NCI-H1436 treated with DMSO at 0.1 percent for 48 hours (cell line): ENCODE data around the gene SMYD1.

Experiments used
- DNase-seq: peaks from one replicate; lab custom pipeline; 2025; lab: John Stamatoyannopoulos, UW

The SMYD1 gene

DNA sequence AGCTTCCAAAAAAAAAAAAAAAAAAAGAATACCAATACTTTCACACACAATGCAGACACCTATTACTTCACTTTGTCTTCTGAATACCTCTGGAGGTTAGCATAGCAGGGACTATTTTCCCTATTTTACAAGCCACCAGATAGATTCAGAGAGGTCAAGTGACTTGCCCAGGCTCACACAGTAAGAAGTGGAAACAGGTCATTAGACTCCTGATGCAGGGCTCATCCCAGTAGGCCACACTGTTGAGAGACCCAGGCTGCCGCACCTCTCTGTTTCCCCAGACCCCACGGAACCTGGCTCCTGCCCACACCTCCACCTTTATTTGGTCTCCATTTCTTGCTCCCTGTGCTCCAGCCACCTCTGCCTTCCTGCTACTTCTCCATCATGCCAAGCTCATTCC lies 19.4 kb downstream of the SMYD1 start:
- no peak for DNase-seq

DNA sequence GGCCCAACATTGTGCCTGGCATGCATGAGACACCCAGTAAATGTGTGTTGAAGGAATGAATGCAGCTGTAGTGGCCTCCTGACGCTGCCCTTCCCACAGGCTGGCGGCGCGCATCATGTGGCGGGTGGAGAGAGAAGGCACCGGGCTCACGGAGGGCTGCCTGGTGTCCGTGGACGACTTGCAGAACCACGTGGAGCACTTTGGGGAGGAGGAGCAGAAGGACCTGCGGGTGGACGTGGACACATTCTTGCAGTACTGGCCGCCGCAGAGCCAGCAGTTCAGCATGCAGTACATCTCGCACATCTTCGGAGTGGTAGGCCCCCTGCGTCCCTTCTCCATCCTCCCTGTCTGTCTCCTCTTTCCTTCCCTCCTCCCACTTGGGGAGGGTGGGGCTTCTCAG lies 20.1 kb downstream of the SMYD1 start:
- no peak for DNase-seq

DNA sequence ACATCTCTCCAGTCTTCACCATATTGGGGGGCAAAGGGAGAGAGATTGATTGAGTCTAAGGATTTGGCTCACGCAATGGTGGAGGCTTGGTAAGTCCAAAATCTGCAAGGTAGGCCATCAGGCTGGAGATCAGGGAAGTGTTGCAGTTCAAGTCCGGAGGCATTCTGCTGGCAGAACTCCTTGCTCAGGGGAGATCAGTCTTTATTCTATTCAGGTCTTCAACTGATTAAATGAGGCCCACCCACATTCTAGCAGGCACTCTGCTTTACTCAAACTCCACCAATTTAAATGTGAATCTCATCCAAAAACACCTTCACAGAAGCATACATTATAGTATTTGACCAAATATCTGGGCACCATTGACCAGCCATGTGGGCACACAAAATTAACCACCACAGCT lies 21.4 kb downstream of the SMYD1 start:
- DNase-seq, result no peak

DNA sequence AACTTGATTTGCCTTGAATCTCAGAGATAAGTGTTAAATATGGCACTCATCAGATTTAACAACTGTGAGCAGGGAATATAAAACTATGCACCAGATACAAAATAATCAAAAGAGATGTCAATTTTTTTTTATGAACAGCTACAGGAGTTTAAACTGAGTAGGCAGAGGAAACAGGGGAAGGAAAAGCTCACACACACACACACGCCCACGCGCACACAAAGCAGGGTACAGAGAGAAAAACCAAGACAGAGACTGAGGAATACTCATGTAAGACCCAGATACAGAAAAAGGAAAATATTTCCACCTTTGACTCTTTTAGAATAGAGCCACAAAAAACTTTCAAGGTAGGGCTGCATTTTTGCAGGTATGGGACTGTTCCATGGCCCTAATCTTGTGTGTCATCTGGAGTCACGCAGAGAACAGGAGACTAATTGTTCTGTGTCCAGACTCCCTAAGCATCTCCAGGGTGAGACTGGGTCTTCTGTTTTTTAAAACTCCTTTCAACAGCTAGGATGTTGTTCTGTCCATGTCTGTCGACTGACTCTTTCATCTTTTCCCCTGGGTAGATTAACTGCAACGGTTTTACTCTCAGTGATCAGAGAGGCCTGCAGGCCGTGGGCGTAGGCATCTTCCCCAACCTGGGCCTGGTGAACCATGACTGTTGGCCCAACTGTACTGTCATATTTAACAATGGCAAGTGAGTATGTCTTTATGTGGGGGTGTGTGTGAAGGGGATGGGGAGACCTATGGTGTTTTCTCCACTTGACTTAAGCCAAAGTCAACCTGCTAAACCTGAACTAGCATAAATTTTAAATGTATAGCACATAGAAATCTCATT lies 23.0 kb downstream of the SMYD1 start:
- no peak for DNase-seq

DNA sequence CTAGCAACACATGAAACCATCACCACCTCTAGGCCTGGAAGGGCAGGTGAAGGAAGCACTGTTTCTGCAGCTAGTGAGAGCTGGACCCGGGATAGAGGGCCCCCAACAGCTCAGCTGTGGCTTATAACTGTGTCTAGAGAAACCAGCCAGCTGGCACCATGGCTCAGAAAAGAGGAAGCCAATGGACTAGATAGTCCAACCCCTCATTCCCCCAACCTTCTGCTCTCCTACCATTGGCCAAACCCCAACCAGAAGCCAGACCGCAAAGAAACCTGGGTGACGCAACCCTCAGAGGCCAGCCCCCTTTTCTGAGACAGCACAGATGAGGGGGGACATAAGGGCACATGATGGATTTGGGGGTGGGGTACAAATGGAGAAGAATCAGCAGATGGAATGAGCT lies 24.3 kb downstream of the SMYD1 start:
- no peak for DNase-seq

DNA sequence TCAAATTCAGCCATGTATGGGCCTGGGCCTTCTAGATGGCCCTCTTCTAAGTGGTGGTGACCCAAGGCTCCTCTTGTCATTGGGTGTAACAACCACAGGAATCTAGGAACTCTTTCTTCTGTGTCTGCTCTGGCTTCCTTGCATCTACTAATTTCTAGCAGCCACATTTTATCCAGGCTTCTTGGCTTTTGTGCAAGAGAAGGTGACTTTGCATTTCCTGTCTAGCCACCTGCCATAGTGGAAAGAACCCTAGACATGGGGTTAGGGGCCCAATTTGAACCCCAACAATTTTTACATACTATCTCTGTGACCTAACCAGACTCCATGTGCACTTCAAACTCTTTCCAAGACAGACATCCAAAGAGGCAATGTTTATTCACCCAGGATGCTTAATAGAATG lies 25.1 kb downstream of the SMYD1 start:
- DNase-seq, result no peak

DNA sequence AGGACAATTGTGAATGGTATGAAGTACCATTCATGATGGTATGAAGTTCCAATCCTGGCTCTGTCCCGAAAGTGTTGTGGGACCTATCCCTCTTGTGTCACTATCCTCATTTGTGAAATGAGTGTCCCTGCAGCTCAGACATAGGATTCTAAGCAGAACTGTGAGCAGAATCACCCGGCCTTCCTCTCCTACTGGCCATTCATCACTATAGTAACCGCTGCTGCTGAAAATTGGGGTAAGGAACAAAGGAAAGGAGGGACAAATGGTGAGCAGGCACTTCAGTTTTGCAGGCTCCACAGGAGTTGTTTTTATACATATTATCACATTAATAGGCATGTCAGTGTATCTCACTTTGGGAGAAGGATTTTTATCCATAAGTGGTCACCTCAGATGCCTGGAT lies 27.4 kb downstream of the SMYD1 start:
- DNase-seq, result no peak

DNA sequence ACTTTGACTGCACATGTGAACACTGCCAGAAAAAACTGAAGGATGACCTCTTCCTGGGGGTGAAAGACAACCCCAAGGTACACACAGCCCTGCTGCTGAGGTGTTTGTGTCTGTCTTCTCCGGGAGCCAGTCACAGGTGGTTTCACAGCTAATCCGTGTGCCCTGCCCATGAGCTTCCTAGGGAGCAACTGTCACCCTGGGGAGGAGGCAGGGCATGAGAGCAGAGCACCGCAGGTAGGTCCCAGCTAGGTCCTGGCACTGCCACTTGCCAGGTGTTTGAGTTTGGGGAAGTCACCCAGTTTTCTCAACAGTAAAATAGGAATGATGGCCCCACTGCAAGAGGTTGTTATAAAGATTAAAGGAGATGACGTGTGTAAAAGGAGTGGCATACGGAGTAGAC lies 29.1 kb downstream of the SMYD1 start:
- DNase-seq, result no peak

DNA sequence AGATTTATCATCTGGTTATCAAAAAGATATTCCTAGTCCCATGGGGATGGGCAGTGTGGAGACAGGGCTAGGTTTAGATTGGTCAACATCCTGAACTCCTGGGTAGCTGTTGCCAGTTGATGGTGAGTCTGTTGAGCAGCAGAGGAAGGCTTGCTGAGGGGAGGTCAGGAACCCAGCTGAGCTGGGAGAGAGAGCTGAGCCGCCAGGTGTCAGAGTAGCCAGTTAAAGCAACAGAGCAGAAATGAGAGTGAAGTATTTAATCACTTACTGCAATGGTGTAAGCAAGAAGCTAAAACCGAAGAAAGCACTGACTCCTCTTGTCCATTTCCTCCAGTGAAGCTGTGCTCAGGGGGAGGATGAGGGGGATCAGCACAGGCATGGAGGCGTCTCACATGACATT lies 29.6 kb downstream of the SMYD1 start:
- no peak for DNase-seq

DNA sequence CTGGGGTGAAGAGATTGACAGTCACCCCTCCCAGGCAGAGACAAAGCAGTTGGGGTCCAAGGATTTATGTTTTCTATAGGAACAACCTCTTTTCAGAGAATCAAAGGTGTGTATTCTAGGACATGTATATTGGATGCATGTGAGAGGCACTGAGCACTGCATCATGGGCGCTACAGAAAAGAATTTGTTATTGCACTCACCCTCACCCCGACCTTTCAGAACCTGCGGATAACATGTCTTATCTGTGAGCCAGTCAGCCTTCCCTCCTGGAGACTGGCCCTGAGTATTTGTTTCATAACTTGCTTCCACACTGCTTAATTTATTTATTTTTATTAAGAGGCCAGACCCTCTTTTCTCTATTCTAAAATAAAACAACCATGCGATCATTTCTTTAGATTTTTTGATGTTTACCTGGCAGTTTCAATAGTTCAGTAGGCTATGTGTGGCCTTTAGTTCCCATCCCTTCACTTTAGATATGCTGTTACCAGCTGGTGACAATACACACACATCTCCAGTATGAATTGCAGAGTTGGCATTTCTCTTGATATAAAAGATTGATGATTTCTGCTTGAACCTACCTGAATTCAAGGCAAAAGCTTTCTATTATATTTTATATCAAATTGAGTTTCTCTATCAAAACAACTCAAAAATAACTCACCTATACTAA lies 30.4 kb downstream of the SMYD1 start:
- DNase-seq, result no peak

DNA sequence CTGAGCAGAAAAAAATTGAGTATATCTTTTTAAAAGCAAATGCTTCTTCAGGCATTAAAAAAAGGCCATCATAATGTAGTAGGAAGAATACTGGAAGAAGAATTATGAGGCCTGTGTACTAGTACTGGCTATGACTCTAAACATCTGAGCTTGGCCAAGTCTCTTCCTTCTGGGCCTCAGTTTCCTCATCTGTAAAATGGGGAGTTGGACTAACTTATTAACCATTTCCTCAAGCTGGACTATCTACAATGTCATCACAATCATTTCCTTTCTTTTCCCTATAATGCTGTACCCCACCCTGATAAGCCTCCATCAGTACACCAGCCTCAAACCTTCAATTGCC lies 30.9 kb downstream of the SMYD1 start:
- no peak for DNase-seq

DNA sequence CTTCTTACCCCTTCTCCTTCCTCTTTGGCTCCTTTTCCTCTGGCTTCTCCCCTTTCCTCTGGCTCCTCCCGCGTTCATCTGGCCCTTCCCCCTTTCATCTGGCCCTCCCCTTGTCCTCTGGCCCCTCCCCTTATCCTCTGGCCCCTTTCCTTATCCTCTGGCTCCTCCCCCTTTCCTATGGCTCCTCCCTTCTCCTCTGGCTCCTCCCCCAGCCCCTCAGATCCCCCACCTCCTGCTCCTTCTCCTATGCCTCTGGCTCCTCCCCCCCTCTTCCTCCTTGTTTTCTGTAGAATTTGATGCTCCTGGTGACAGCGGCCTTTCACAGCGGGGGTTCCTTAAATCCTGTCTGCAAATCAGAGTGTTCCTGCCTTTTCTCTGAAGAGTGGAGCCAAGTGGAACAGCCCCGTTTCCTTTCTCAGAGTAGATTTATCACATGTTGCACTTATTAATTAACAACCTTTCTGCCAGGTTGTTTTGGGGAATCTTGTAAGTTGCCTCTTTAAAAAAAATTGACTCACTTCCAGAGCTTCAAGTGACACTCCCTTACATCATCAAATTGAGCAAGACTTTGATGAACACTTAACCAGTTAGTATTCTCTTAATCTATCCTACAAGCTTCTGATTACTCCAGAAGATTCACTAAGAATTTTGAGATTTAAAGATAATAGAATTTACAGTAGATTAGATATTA lies 32.3 kb downstream of the SMYD1 start:
- no peak for DNase-seq

DNA sequence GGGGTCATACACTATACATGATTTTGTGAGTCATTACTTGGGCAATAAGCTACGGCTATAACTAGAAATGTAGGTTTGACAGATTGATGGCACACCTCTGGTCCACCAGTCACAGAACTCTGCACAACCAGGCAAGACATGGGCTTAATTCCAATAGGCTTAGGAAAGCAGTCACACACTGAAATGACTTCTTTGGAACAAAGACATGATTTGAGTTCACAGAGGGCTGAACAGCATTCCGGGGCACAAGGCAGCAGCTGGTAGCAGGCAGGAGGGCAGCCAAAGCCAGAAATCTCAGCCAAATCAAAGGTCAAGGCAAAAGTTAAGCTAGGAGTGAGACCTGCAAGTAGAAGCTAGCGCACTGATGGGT lies 32.8 kb downstream of the SMYD1 start:
- DNase-seq, result no peak

DNA sequence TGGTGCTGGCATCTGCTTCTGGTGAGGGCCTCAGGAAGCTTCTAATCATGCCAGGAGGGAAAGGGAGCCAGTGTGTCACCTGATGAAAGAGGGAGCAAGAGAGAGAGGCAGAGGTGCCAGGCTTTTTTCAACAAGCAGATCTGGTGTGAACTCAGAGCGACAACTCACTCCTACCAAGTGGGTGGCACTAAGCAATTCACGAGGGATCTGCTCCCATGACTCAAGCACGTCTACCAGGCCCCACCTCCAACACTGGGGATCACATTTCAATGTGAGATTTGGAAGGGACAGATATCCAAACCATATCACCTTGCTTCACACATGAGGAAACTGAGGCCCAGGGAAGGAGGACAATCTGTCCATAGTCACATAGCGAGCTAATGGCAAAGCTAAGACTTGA lies 41.2 kb downstream of the SMYD1 start:
- DNase-seq, result no peak

DNA sequence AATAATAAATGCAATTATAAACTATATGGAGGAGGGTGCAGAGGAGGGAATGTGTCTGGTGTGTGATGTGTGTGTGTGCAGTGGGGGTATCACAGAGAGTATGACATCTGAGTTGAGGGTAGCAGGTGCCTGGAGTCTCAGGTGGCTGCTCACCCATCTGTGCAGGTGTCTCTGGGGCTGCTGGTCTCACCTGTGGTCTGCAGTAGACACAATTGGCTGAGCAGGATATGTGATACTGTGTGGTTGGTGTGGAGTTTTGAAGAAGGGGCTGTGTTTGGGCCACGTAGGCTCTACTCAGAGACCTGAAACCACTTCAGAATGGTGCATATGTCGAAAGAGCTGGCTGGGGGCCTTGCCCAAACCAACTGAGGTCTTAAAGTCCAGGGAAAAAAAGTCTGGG lies 43.2 kb downstream of the SMYD1 start:
- DNase-seq, result no peak

DNA sequence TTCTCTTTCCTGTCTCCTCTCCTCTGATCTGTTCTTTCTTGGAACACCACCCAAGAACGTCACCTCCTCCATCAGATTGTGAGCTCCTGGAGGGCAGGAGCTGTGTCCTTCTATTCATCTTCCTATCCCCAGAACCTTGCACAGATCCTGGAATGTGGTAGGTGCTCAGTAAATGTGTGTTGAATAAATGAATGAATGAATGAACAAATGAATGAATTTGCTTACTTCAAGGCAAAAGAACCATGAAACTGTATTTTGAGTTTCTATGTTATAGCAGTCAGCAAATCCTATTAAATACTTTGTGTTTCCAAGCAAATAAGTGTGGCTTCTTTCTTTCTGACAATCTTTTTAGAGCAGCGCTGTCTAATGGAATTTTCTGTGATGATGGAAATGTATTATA lies 45.4 kb downstream of the SMYD1 start:
- DNase-seq, result no peak

DNA sequence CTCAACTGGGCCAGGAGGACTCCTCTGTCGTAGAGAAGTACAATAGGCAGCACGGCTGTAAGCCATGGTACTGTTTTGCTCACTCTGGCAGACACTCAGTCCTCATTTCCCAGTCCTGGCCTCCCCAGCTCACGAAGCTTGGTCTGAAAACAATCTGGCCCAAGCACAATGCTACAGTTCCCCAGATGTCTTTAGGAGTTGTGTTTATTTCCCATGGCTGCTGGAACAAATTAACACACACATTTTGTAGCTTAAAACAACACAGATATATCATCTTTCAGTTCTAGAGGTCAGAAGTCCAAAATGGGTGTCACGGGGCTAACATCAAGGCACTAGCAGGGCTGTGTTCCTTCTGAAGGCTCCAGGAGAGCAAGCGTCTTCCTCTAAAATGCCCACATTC lies 47.3 kb downstream of the SMYD1 start:
- no peak for DNase-seq

DNA sequence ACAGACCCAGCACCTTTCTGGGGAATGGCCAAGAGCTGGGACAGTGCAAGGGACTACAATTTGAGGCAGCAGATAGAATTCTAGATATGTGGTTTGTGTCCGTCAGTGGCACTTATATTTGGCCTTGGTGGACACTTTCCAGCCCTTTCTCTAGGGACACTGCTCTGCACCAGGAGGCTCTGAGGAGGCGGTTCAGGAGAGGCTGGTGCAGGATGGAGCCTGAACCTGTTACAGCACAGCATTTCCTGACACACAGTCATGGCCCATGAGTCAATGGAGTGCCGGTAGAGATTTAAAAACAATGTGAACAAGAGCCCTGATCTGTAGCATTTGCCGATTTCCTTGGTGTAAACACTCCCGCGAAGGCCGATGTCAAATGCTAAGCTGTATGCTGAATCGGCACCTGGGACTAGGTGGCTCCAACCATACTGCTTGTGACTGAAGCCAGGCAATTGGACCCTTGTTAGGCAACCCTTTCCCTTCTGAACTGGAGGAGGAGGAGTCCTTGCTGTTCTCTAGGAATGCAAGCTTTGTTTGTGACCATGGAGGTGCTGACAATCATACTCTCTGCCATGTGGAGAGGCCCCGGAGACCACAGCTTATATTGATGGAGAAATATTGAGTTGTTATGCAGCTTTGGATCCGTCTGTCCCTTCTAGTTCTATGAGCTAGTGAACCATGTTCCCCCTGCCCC lies 48.3 kb downstream of the SMYD1 start:
- no peak for DNase-seq

DNA sequence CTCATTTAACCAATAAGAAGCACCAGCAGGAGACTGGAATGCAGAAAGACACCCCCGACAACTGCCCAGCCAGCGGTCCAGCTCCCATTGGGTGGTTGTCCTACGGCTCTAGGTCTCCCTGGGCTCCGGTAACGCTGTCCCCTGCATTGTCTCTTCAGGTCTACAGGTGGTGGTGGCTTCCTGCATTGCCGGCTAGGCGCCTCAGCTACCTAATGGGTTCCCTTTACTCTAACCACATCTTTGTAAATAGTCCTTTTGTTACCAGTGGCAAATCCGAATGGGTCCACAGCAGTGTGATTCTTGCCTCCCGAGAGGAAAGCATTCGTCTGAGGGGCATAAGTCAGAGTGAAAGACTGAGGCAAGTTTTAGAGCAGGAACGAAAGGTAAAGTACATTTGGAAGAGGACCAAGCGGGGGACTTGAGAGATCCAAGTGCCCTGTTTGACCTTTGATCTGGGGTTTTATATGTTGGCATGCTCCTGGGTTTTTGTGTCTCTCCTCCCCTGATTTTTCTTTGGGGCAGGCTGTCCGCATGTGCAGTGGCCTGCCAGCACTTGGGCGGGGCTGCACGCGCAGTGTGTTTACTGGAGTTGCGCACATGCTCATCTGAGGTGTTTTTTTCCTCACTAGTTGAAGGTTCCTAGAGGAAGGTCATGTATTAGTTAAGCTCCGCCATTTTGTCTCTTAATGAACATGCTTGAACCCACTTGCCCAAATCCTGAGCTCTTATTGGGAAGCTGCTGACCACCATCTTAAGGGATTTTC lies 49.2 kb downstream of the SMYD1 start:
- no peak for DNase-seq

DNA sequence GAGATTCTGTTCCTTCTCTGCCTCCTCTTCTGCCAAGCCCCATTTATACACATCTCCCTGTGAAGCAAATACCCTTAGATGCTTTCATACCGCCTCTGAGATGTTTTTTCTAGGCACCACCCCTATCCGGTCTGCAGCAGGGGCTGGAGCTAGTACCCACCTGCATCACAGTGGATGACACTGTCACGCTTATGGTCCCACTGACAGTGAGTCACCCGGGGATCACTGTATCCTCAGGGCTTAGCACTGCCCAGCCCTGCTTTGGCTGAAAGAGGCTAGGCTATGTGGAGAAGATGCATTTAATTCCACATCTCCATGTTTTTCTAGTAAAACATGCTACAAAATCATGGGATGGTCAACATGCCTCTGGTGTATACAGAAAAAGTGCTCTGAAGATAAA lies 50.3 kb downstream of the SMYD1 start:
- no peak for DNase-seq

DNA sequence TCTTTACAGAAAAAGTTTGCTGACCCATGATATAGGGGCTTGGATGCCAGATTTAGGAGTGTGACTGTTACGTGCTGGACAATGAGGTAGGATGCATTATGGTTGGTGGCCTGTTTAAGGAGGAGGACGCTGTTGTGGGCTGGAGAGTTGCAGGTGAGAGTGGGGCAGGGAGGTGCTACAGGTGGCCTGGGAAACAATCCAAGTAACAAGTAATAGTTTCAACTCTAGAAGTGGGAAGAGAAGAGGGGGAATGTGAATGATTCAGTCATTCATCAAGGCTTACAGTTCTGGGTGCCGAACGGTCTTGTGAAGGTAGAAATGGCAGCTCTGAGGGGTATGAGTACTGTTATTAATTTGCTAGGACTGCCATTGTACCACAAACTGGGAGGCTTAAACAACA lies 54.1 kb downstream of the SMYD1 start:
- DNase-seq, result no peak
